DMS79 (cell line): ENCODE measurements around the gene NRTN.
A peak's percentile ranks its signal among the peaks of the same experiment; 100 is the strongest.
"Not testable (repeated sequence)": the region's sequence is repeated elsewhere in the genome, so short reads cannot be mapped to it uniquely, and the experiment has no call there.

Experiments used
- DNase-seq: peaks from one replicate; lab custom pipeline; 2025; lab: John Stamatoyannopoulos, UW

The NRTN gene

GRCh38 chr19:5838353-5839064 is 33.6 kb downstream of the NRTN start:
- no peak for DNase-seq

GRCh38 chr19:5839065-5840017 is 34.5 kb downstream of the NRTN start, which contains the start of gene FUT6:
Gene FUT6, minus strand, starts transcription at chr19:5839702. Its CDS starts 7,135 bp downstream, at chr19:5832567.
- DNase-seq, result no peak

- DNase-seq, result not testable (repeated sequence)
Measured at GRCh38 chr19:5841735-5842111, 36.9 kb downstream of the NRTN start.

- no peak for DNase-seq
Measured at GRCh38 chr19:5843295-5843927, 38.5 kb downstream of the NRTN start.

- no peak for DNase-seq
Measured at GRCh38 chr19:5844456-5845433, 39.9 kb downstream of the NRTN start.

- DNase-seq, result not testable (repeated sequence)
Measured at GRCh38 chr19:5847846-5848245, 43.0 kb downstream of the NRTN start.

GRCh38 chr19:5848621-5849020 is 43.8 kb downstream of the NRTN start:
- DNase-seq, result not testable (repeated sequence)

GRCh38 chr19:5850189-5850588 is 45.3 kb downstream of the NRTN start:
- DNase-seq, result no peak

- peak; percentile 80 for DNase-seq
Measured at GRCh38 chr19:5850743-5851293, 46.0 kb downstream of the NRTN start.

GRCh38 chr19:5851302-5851701 is 46.4 kb downstream of the NRTN start, which contains the start of gene FUT3:
Gene FUT3, minus strand, starts transcription at chr19:5851449.
- DNase-seq, result no peak

- not testable (repeated sequence) for DNase-seq
Measured at GRCh38 chr19:5854121-5854520, 49.3 kb downstream of the NRTN start.

- DNase-seq, result not testable (repeated sequence)
Measured at GRCh38 chr19:5855151-5855550, 50.3 kb downstream of the NRTN start.

GRCh38 chr19:5857203-5858081 is 52.6 kb downstream of the NRTN start:
- no peak for DNase-seq

- DNase-seq, result no peak
Measured at GRCh38 chr19:5863030-5863665, 58.3 kb downstream of the NRTN start.

- no peak for DNase-seq
Measured at GRCh38 chr19:5864013-5864720, 59.3 kb downstream of the NRTN start.

- DNase-seq, result no peak
Measured at GRCh38 chr19:5864725-5865486, 60.0 kb downstream of the NRTN start.

GRCh38 chr19:5865772-5866171 is 60.9 kb downstream of the NRTN start:
- no peak for DNase-seq
